GM19025 (cell line): ENCODE data around the gene COL9A1.
"Not testable (repeated sequence)": the region's sequence is repeated elsewhere in the genome, so short reads cannot be mapped to it uniquely, and the experiment has no call there.

Experiments used
- ATAC-seq: cut with Tn5 transposase; IDR thresholded peaks from one replicate; pipeline ENCODE4 v1.9.1; 2021; ENCODE audit warnings: mild to moderate bottlenecking, low read depth, moderate library complexity; ENCODE audit not compliant: unreplicated experiment

COL9A1 gene

DNA sequence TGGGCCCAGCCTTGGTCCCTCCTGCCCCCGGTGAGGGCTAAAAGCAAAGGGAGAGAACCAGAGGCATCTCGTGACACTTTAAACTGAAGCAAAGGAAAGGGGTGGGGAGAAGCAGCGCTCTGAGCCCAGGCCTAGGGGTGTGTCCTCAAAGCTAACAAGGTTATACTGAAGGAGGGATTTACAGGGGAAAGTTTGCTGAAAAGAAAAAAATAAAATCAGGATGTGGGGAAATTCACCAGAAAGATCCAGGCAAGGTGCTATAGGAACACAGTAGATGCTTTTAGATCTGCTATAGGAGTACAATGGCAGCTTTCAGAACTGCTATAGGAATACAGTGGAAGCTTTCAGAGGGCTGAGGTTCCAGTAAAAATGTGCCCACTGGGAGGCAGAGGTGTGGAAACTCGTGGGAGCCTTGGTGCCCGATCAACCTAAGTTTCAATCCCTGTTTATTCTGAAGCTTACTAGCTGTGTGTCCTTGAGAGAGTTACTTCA, at the start of gene COL9A1:
Gene COL9A1, minus strand, starts transcription at position 51 of the 492 bp plus-strand sequence. CDS start 160 bp downstream, outside the sequence.
- no peak for ATAC-seq

DNA sequence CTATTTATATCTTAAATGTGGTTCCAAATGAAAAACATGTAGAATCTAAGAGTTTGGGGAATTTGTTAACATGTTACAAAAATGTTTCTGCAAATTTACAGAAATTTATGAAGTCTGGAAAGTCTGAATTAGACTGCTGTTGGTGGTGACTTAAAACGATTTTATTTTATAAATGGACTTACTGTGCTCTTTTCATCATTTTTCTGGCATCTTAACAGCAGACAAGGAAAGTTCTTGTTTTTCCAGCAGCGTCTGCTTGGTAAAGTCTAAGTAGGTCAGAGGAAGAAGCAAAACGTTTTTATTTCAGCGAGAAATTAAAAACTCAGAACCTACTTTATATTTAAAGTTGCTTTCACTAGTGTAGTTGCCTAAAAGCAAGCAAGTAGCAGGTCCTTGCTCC, 48.6 kb upstream of the COL9A1 start:
- ATAC-seq: no peak

GRCh38 chr6:70345619-70346018, 42.7 kb upstream of the COL9A1 start:
- no peak for ATAC-seq

- no peak for ATAC-seq
Measured at GRCh38 chr6:70343313-70343712, 40.4 kb upstream of the COL9A1 start.

GRCh38 chr6:70339810-70340209, 36.9 kb upstream of the COL9A1 start:
- ATAC-seq: not testable (repeated sequence)

GRCh38 chr6:70338775-70339174, 35.9 kb upstream of the COL9A1 start:
- ATAC-seq: no peak

- ATAC-seq: no peak
Measured at GRCh38 chr6:70337743-70338105, 34.8 kb upstream of the COL9A1 start.

DNA sequence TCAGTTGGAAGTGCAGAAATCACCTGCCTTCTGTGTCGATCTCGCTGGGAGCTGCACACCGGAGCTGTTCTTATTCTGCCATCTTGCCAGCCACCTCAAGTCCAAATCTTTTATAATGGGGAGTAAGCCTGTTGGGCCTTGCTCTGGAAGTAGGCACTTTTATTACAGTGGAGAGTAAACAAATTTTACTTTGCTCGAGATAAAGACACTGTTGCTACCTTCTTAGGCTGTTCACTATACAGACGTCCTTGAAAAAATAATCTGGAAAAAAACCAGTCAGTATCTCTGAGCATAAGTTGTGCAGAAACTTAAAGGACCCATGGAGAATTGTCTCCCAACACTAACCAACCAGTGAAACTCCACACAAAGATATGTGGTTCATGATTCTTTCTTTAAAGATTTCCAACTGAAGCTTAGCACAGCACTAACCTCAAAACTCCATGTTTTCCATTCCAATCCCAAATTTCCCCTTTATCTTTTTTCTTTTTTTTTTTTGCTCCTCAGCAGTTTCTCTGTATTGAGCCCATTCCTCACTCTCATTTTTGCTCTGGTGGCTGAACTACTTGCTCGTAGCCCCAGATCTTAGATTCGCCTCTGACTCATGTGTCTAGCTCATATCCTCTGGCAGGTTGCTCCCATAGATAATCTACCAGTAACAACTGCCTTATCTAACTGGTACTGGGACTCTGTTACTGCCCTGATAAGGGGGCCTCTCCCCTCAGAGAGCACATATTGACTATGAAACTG, 34.3 kb upstream of the COL9A1 start:
- ATAC-seq: no peak

- no peak for ATAC-seq
Measured at GRCh38 chr6:70327036-70327435, 24.2 kb upstream of the COL9A1 start.

DNA sequence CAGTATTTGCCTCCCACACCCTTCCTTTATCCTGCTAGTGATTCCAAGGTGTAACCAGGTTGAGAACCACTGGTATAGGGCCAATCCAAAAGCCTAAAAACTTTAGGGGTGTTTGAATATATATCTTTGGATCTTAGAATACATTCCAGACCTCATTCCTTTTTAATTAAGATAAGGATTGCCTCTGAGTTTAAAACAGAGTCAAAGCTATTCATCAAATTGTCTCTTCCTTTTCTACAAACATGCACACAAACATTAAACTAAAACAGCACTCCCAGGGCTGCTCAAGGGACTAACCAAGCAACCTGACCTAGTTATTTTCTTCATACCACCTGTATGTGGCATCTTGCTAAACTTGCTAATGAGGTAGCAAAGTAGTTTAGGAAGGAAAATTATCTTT, 22.1 kb upstream of the COL9A1 start:
- ATAC-seq: no peak

DNA sequence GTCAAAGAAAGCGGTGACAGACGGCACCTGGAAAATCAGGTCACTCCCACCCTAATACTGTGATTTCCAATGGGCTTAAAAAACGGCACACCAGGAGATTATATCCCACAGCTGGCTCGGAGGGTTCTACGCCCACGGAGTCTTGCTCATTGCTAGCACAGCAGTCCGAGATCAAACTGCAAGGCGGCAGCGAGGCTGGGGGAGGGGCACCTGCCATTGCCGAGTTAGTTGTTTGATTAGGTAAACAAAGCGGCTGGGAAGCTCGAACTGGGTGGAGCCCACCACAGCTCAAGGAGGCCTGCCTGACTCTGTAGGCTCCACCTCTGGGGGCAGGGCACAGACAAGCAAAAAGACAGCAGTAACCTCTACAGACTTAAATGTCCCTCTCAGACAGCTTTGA, 14.9 kb upstream of the COL9A1 start:
- not testable (repeated sequence) for ATAC-seq

GRCh38 chr6:70315079-70315751, 12.3 kb upstream of the COL9A1 start:
- ATAC-seq: no peak

- ATAC-seq: no peak
Measured at GRCh38 chr6:70314296-70314695, 11.4 kb upstream of the COL9A1 start.

- ATAC-seq: no peak
Measured at GRCh38 chr6:70312165-70312745, 9.4 kb upstream of the COL9A1 start.

- no peak for ATAC-seq
Measured at GRCh38 chr6:70310063-70310694, 7.3 kb upstream of the COL9A1 start.

DNA sequence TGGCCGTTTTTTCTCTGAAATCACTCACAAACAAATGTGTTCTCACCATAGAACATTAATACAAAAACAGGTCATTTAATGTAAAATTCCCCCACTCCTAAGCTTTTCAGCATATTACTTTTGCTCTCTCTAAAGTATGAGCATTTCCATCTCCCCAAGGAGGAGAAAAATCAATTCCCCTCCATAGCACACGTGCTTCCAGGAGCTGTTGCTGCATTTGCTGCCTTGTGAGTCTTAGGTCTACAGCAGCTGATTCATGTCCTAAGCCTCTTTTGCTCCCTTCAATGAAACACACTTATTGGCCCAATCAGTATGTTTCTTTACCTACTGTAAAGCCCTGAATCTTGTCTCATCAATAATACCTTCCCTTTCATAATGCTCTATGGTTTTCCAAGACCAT, 6.4 kb upstream of the COL9A1 start:
- ATAC-seq: no peak

- ATAC-seq: not testable (repeated sequence)
Measured at GRCh38 chr6:70308142-70308541, 5.3 kb upstream of the COL9A1 start.

DNA sequence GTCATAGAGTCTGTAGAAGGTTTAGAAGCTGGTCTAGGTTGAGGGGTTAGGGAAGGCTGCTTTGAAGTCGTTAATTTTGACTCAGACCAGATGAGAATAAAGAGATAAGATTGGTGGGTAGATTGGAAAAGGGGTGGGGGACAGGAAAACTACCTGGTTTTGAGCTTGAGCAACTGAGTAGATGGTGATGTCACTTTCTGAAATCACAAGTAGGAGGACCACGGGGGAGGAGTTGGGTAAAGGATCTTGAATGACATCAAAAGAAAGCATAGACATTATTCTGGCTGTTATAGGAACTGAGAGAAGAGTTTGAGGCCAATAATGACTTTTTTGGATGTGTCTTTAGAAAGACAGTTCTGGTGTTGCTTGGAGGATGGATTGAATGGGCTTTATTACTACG, 4.1 kb upstream of the COL9A1 start:
- ATAC-seq: no peak

- no peak for ATAC-seq
Measured at GRCh38 chr6:70304616-70305015, 1.7 kb upstream of the COL9A1 start.

GRCh38 chr6:70299456-70299855, 3.4 kb downstream of the COL9A1 start:
- no peak for ATAC-seq

GRCh38 chr6:70298068-70298467, 4.8 kb downstream of the COL9A1 start:
- ATAC-seq: no peak
